ENCODE data around the gene MICA.
A peak's percentile ranks its signal among the peaks of the same experiment; 100 is the strongest.

The MICA gene

DNA sequence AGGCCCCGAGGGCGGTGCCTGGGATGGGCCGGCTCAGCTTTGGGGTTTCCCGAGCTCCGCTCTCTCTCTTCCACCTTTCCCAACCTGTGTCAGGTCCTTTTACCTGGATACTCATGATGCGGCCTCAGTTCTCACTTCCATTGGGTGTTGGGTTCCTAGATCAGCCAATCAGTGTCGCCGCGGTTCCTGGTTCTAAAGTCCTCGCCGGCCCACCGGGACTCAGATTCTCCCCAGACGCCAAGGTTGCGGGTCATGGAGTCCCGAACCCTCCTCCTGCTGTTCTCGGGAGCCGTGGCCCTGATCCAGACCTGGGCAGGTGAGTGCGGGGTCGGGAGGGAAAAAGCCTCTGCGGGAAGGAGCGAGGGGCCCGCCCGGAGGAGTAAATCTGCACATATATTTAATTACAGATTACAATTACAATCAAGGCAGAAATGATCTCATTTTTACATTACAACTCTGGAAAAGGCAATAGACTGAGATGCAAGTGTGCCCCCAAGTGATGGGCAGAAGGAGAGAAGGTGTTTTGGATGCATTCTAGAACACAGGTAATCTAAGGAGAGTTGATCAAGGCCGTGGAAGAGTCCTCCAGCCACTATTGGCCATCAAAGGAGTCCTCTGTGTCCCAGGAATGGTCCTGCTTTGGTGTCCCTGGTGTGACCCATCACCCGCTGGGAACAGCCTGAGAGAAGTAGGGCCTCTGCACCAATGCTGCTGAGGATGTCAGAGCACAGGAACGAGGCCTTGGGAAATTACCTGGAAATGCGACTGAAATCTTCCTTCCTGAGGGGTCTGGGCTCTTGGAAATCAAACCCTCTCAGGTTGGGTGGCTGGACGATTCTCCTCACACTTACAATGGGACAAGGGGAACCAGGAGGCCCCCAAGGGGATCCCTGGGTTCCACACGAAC lies 59.8 kb downstream of the MICA start:
- DNase-seq, result peak; percentile 54 to 74 (median 65)

DNA sequence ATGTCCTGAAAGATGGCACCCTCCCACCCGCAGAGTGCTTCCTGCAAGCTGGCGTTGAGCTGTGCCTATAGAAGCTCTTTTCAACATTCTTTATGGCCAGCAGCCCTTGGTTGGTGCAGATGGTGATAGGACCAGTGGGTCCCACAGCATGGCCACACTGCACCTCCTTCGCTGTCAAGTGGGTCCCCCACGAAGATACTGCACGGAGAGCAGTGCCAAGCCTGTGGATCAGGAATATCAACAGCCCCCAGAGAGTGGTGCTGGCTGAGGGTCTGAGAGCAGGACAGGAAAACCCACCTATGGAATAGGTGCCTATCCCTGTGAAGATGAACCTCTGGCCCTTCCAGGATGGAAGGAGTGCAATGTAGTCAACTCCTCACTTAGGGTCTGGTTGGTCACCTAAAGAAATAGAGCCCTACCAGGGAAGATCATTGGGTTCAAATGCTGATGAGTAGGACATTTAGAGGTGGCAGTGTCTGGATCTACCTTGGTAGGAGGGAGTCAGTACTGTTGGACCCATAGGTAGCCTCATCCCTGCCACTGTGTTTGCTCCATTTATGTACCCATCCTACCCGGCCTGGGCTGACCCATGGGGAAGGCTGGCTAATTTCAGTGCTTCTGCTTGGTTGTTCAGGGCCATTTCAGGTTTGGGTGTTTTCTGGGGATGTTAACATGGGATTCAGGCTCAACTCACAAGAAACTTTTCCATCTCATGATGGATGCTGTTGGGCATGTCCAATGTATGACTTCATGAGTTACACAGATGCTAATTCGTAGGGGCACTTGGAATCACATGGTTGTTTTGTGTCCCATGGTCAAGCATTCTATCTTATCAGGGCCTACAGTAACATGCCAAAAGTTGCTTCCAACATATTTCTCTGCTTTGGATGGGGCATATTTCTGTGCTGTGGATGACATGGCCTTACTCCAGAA lies 61.1 kb downstream of the MICA start:
- no peak for DNase-seq
